GM21786 (cell line): ENCODE measurements around the gene MRGPRX4.

Source experiments
- ATAC-seq: cut with Tn5 transposase; IDR thresholded peaks from one replicate; pipeline ENCODE4 v1.9.1; 2021; ENCODE audit not compliant: unreplicated experiment

The MRGPRX4 gene

DNA sequence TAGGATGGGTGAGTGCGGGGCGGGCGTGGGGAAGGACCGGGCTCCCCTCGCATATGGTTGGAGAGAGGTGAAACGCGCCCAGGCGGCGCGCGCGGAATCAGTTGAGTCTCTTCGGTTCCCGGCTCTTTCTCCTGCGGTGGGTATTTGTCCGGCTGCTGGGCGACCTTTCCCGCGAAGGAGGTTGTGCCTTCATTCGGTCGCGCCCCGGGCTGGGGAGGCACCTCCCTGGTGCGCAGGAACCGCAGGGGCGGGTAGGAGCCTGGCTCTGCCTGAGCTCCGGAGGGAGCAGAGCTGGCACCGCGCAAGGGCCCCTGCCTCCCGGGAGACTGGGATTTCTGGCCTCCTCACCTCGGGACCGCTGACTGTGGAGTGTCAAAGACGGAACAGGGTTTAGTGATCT lies 36.4 kb downstream of the MRGPRX4 start:
- ATAC-seq = no peak

DNA sequence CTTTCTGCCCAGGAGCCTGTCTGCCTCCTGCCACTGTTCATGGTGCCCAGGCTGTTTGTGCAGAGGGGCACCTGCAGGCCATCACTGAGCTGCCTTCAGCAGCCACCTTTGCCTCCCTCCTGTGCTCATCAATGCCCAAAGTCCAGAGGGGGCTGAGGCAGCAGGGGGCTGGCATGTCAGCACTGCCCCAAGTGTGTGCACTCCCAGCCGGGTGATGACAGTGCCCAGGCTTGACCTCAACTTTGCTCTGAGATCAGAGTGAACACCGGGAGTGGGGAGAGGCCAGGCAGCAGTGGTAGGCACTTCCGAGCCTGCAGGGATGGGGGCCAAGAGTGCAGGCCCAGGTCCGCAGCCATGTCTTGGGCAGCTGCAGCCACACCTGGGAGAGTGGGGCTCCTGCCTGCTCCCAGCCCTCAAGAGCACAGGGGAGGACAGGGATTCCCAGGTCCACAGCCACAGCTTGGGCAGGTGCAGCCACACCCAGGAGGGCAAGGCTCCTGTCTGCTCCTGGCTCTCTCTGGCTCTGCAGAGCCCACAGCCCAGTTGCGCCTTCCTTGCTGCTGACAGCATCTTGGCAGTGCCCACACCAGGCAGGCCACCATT lies 48.7 kb downstream of the MRGPRX4 start:
- no peak for ATAC-seq

- ATAC-seq = no peak
Measured at GRCh38 chr11:18222814-18223421, 50.3 kb downstream of the MRGPRX4 start.
